Fibroblast of upper back skin (primary cell): ENCODE results near the gene DGKI.
"Not testable (repeated sequence)": the region's sequence is repeated elsewhere in the genome, so short reads cannot be mapped to it uniquely, and the experiment has no call there.

Experiments
- DNase-seq: peaks from one replicate; pipeline ENCODE4 v3.0.0-alpha.2; 2013

Gene DGKI

GRCh38 chr7:137835486-137836112 is 11.2 kb downstream of the DGKI start:
- DNase-seq, result no peak

DNA sequence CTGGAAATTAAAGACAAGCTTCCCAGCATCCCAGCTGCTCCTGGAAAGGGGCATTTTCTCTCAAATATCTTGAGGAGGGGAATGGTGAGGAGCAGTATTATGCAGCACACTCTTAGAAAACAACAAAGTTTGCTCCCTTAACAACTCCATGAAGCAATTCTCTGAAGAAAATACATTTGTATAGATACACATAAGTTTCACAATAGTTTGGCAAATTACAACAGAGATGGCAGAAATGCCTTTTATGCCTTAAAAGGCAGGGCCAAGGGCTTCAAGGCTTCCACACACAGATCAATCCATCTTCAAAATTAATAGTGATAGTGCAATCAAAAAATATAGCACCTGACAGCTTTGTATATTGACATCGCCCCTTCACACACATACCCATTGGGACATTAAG is 12.2 kb downstream of the DGKI start:
- no peak for DNase-seq

DNA sequence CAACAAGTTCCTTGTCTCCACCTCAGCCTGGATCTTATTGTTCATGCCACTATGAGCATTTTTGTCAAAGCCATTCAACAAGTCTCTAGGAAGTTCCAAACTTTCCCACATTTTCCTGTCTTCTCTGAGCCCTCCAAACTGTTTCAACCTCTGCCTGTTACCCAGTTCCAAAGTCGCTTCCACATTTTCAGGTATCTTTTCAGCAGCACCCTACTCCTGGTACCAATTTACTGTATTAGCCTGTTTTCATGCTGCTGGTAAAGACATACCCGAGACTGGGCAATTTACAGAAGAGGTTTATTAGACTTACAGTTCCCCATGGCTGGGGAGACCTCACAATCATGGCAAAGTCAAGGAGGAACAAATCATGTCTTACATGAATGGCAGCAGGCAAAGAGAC is 13.8 kb downstream of the DGKI start:
- not testable (repeated sequence) for DNase-seq

- no peak for DNase-seq
Observed at GRCh38 chr7:137832382-137832781, 14.4 kb downstream of the DGKI start.

DNA sequence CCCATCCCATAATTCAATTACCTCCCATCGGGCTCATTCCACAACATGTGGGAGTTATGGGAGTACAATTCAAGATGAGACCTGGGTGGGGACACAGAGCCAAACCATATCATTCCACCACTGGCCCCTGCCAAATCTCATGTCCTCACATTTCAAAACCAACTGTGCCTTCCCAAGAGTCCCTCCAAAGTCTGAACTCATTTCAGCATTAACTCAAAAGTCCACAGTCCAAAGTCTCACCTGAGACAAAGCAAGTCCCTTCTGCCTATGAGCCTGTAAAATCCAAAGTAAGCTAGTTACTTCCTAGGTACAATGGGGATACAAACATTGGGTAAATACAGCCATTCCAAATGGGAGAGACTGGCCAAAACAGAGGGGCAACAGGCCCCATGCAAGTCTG is 15.2 kb downstream of the DGKI start:
- DNase-seq, result not testable (repeated sequence)

DNA sequence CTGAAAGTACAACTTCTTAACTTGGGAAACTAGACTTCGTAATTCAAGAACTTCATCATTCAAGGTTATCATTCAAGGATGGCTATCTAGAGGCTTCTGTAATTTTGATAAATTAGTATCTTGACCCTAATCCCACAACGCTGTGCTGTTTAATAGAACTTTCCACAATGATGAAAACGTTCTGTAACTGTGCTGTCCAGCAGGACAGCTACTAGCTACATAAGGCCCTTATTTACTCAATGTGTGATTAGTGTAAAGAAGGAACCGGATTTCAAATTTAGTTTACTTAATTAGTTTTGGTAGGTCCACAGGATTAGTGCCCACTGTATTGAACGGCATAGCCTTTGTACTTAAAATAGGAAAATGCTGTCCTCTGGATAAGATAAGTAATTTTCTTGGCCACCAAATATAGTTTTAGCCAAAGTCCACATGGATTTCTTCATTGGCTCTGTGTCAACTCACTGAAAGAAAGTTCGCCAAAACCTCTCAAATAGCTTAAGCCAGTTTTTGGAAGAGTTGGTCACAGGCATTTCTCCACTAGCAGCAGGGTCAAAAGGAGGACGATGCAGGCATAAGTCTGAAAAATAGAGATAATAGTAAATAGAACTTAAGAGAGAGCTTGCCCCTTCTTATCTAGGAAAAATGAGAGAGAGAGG is 17.3 kb downstream of the DGKI start:
- no peak for DNase-seq

DNA sequence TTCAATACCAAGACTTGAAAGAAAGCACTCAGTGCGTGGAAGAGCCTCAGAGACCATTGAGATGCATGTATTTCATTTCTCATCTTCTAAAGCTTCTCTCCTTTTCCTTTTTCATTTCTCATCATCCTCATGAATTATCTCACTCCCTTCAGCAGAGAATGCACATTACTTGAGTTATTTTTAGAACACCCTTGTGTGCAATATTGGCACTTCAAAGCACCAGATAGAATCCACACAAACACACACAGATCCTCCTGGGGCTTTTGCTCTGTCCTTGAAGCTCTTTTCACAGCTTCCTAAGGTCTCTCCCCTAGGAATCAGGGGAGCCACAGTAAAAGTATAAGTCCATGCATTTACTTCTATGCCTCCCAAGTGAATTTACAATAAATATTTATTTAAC is 18.3 kb downstream of the DGKI start:
- no peak for DNase-seq

DNA sequence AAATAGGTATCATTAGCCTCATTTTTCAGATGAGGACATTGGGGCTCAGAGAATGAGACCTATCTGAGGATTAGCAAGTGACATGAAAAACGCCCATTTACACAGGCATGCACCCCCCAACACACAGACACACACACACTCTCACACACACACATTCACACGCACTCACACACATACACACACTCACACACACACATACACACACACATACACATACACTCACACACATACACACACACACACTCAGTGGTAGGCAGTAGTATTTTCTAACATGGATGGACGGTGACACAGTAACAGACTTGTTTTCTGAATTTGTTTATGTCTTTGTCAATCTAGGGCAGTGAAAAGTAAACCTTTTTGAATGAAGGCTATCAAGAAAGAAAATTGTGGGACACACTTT is 21.3 kb downstream of the DGKI start:
- no peak for DNase-seq

DNA sequence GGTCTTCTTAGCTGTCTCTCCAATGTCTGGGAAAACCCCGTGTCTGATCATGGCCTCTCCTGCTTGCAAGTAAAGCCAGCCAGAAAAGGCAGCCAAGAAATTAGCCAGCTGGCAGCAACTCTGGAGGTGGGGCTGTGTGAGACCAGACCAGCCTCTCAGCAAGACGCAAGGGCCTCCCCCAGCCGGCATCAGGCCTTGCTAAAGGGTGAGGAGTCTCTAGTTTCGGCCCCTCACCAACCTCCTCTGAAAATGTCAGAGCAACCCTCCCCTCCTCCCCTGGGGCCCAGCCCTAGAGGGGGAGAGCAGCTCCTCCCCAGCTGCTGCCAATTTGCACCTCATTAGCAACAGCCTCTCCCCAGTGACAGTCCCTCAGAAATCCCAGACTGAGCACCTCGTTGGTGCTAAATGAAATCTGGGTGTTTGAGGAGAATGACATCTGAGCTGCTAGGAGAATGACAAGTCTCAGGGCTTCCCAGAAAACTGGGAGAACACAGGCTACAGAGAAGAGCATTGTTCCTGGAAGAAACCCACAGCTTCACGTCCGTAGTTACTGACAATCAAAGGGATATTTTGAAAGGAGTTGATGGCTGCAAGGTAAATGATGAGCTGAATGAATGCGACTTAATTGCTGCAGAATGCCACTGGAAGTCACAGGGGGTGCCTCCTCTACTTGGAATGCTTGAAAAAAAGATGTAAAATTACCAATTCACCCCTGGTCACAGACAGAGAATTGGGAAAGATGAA is 25.9 kb downstream of the DGKI start:
- DNase-seq, result peak; percentile 76

DNA sequence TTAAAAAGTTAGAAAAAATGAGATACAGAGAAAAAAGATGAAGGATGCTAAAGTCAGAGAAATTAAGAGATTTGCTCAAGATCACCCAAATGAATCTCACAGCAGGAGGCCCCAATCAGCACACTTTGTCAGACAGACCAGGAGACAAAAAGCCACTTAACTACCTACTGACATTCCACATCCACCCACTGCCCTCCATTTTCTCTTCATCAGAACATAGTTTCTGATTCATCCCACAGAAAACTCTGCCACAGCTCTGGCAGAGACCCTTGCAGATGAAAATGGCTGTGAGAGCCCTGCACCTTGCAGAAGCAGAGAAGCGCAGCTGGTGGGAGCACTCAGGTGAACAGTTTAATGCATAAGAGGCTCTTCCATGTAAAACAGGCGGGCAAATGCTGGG is 26.6 kb downstream of the DGKI start:
- DNase-seq, result no peak

GRCh38 chr7:137818036-137818435 is 28.7 kb downstream of the DGKI start:
- no peak for DNase-seq

DNA sequence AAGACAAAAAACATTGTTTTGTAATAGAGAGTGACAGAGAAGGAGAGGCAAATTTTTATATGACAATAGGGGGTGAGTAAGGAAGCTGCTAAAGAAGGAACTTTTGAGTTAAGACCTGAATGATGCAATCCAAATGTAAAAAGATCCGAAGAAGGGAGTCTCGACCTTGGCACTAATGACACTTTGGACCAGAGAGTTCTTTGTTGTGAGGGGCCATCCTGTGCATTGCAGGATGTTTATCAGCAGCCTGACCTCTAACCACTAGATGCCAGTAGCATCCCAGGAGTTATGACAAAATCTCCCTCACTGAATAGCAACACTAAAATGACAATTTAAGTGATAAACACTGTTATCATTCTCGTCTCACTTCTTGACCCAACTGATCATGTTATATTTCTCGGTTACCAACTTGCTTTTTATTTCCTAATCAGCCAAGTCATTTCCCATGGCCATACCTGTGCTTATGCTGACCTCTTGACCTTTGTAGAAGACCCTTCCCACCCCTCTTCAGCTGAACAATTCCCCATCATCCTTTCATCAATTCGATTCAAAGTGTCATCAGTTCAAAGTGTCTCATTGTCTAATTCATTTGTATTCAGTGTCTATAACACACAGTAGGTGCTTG is 30.0 kb downstream of the DGKI start:
- DNase-seq, result peak; percentile 37

- DNase-seq, result no peak
Observed at GRCh38 chr7:137813541-137813940, 33.2 kb downstream of the DGKI start.

- no peak for DNase-seq
Observed at GRCh38 chr7:137810248-137810647, 36.5 kb downstream of the DGKI start.

GRCh38 chr7:137804836-137805235 is 41.9 kb downstream of the DGKI start:
- DNase-seq, result peak; percentile 3

DNA sequence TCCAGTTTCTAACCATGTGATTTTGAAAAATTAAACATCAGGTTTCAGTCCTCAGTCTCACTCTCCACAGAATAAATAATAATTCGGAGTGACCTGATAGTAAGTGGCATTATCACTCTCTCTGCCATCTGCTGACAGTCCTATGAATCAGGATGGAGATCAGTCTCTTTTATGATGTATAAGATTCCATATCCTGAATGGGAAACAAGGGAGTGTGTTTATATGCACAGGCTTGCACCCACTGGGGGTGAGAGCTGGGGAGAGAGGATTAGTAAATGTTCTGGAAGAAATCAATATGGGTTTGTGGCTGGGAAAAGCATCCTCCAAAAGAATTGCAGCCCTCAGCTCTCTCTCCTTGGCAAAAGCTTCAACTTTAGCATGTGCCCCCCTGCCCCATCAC is 45.3 kb downstream of the DGKI start:
- DNase-seq, result no peak

DNA sequence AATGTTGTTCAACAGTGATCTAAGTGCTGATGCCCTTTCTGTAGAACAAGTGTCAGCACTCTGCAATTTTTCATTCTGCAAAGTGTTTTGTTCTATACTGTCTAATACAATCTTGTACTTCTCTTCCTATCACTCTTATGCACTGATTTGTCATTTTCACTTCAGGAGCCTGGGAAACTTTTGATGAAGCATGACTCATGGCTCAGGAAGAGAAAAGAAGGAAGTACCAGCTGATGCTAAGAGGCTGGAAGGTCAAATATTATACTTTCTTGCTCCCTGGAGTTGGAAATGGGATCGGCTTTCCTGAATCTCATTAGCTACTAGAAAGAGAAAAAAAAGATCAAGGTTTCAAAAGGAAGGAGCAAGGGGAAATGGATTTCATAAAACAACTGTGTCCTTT is 45.8 kb downstream of the DGKI start:
- peak; percentile 29 for DNase-seq

- DNase-seq, result no peak
Observed at GRCh38 chr7:137798073-137798763, 48.6 kb downstream of the DGKI start.

- no peak for DNase-seq
Observed at GRCh38 chr7:137795211-137795610, 51.6 kb downstream of the DGKI start.

GRCh38 chr7:137791930-137792329 is 54.8 kb downstream of the DGKI start:
- no peak for DNase-seq

DNA sequence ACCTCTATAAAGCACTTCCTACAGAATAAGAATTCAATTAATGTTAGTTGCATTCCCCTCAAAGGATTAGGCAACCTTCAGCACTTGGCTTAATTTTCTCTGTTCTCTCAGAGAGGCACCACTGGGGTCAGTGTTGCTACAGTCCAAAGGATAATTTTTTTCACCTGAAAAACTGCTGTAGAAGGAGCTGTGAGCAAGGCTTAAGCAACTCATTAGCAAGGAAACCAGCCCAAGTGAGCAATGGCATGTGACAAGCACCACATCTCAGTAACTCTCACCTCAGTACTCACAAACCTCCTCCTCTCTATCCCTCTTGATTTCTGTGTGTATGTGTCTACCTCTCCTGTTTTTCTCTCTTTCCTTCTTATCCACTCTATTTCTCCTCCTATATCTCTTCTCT is 55.9 kb downstream of the DGKI start:
- DNase-seq, result no peak

- no peak for DNase-seq
Observed at GRCh38 chr7:137789215-137789882, 57.4 kb downstream of the DGKI start.
